ENCODE data around the gene HEBP2. TPM values are rescaled to one million over a fixed set of nuclear protein-coding genes. Genes with fewer than 3 reads are reported as not detected.
A peak's percentile ranks its signal among the peaks of the same experiment; 100 is the strongest.
"Not testable (repeated sequence)": the region's sequence is repeated elsewhere in the genome, so short reads cannot be mapped to it uniquely, and the experiment has no call there.

The HEBP2 gene
- total RNA-seq, 1 experiment from 2014 or later: 40.9 TPM

DNA sequence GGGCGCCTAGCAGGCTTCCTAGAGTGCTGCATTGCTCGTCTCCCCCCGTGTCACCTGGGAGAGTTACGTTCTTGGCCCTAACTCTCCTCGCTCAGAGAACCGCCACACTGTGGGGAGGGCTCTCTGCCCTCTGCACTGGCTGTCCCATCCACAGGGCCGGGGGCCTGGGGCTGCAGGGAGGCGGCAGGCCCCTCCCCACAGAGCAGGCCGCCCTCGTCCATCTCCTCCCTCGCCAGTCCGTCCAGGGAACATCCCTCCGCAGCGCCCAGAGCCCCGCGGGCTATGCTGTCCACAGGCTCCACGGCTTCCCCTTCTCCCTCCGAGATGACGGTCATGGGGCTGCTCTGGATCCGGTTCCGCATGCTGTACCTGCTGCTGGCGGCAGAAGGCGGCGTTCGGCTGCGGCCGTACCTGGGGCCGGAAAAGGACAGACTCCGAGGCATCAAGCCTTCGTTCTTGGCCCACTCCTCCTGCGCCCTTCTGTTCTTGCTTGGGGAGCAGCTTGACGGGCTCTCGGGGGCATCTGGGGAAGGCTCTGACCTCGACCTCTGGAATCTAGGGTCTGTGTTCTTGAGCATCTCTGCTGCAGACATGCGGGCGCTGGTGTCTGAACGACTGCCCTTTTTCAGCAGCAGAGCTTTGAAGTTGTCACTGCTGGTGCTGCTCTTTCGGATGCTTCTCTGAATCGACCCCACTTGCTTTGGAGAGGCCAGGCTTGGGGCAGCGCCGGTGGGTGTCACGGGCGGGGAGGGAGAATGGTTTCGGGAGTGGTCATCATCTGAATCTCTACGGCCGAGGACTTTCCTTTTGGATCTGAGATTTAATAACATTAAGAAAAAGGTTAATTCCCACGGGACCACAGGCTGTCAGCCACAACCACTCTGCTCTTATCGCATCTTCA, 20.2 kb downstream of the HEBP2 start:
- no peaks in the 10 kb centered on the region for H3K27me3 Mint-ChIP-seq (ENCODE audit: low read depth)
- TF ChIP-seq, protein P1, sequence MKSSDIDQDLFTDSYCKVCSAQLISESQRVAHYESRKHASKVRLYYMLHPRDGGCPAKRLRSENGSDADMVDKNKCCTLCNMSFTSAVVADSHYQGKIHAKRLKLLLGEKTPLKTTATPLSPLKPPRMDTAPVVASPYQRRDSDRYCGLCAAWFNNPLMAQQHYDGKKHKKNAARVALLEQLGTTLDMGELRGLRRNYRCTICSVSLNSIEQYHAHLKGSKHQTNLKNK (CRISPR knock-in tag; IDR thresholded peaks at IDR 0.05): no peak
- TF ChIP-seq SOX15 (CRISPR knock-in tag; IDR thresholded peaks at IDR 0.05) (no peak), ZNF219 (CRISPR knock-in tag; IDR thresholded peaks at IDR 0.05; ENCODE audit: borderline replicate concordance) (no peak)
- TF ChIP-seq, protein P2, sequence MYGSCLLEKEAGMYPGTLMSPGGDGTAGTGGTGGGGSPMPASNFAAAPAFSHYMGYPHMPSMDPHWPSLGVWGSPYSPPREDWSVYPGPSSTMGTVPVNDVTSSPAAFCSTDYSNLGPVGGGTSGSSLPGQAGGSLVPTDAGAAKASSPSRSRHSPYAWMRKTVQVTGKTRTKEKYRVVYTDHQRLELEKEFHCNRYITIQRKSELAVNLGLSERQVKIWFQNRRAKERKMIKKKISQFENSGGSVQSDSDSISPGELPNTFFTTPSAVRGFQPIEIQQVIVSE (CRISPR knock-in tag; IDR thresholded peaks at IDR 0.05; ENCODE audit: borderline replicate concordance): no peak
- TF ChIP-seq, protein P3, sequence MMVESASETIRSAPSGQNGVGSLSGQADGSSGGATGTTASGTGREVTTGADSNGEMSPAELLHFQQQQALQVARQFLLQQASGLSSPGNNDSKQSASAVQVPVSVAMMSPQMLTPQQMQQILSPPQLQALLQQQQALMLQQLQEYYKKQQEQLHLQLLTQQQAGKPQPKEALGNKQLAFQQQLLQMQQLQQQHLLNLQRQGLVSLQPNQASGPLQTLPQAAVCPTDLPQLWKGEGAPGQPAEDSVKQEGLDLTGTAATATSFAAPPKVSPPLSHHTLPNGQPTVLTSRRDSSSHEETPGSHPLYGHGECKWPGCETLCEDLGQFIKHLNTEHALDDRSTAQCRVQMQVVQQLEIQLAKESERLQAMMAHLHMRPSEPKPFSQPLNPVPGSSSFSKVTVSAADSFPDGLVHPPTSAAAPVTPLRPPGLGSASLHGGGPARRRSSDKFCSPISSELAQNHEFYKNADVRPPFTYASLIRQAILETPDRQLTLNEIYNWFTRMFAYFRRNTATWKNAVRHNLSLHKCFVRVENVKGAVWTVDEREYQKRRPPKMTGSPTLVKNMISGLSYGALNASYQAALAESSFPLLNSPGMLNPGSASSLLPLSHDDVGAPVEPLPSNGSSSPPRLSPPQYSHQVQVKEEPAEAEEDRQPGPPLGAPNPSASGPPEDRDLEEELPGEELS (CRISPR knock-in tag; IDR thresholded peaks at IDR 0.05): no peak
- no peak overlapping the region for H3K27ac Mint-ChIP-seq
- no peak for DNase-seq (ENCODE audit: low spot score)
- POLR2A ChIA-PET: no interaction called here
- H3K36me3 Mint-ChIP-seq: peaks cover 15% of the 10 kb centered on the region; the same call in 1 of the 2 replicates
- H3K4me1 Mint-ChIP-seq: 0 out of 2 replicates have a peak, but pooled peaks cover 1% of the 10 kb centered on the region
- H3K4me3 Mint-ChIP-seq: no peak overlapping the region
- no peaks in the 10 kb centered on the region for H3K9me3 Mint-ChIP-seq
- CTCF ChIA-PET: interaction anchor here (1.9 kb wide), 1 partner anchor 94 kb away, joined by 12 read pairs; no protein-coding TSS in a partner anchor
- peak; percentile 71 for ATAC-seq

DNA sequence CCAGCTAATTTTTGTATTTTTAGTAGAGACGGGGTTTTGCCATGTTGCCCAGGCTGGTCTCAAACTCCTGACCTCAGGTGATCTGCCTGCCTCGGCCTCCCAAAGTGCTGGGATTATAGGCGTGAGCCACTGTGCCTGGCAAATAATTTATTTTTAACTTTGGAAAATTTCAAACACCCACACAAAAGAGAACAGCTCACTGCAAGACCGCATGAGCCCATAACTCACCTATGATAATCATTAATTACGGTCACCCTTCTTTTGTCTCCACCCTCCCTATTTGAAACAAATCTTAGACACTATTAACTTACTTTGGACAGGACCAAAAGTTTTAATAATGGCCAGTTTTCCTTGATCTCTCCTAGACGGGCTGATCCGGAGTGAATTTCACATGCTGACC, 21.2 kb downstream of the HEBP2 start:
- H3K9me3 Mint-ChIP-seq; ATAC-seq; H3K4me3 Mint-ChIP-seq; DNase-seq (ENCODE audit: low spot score); POLR2A ChIA-PET; H3K27ac Mint-ChIP-seq; H3K27me3 Mint-ChIP-seq (ENCODE audit: low read depth); H3K4me1 Mint-ChIP-seq: not testable (repeated sequence)
- peaks cover 12% of the 10 kb centered on the region; the same call in 1 of the 2 replicates for H3K36me3 Mint-ChIP-seq
- CTCF ChIA-PET: interaction anchor here (1.3 kb wide), 1 partner anchor 421 kb away, joined by 3 read pairs; no protein-coding TSS in a partner anchor

DNA sequence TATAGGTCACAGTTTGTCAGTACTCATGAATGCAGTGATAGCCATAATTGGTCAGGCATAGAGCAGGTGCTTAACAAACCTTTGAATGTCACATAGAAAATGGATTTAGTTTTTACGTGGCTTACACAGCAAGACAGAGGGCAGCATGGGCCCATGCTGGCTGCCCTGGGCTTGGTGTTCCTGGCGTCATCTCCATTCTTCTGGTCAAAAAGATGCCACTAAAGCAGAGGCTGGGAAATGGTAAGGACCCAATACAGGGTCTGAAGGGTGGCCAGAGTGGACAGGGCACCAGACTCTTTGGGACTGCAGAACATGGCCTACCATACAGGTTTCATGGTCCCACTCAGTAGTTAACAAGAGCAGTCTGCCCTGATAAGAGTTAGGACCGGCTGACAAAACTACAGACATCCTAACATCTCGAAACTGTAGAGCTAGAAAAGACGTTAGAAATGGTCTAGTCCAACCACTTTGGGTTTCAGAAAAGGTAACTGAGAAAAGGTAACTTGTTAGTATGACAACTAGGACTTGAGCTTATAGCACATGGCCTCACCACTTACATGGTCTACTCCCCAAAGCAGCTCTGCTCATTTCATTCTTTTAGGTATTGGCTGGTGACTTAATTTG, 22.6 kb downstream of the HEBP2 start:
- no peak for DNase-seq (ENCODE audit: low spot score)
- Mint-ChIP-seq H3K9me3 (no peaks in the 10 kb centered on the region), H3K4me1 (peaks cover 8% of the 10 kb centered on the region; the same call in 1 of the 2 replicates), H3K36me3 (peaks cover 4% of the 10 kb centered on the region; the same call in 1 of the 2 replicates), H3K4me3 (no peak overlapping the region), H3K27ac (no peak overlapping the region), H3K27me3 (ENCODE audit: low read depth) (no peaks in the 10 kb centered on the region)
- ATAC-seq: no peak
- TF ChIP-seq NFYB (CRISPR knock-in tag; conservative IDR thresholded peaks at IDR 0.05; ENCODE audit: low read depth) (no peak), TEAD4 (CRISPR knock-in tag; IDR thresholded peaks at IDR 0.05) (no peak), MAX (CRISPR knock-in tag; IDR thresholded peaks at IDR 0.05) (no peak), JUN (CRISPR knock-in tag; IDR thresholded peaks at IDR 0.05) (no peak), SMAD4 (CRISPR knock-in tag; IDR thresholded peaks at IDR 0.05) (no peak), TP53 (CRISPR knock-in tag; IDR thresholded peaks at IDR 0.05) (no peak), ZNF281 (CRISPR knock-in tag; IDR thresholded peaks at IDR 0.05) (no peak), EMX1 (CRISPR knock-in tag; IDR thresholded peaks at IDR 0.05) (no peak), OVOL2 (CRISPR knock-in tag; IDR thresholded peaks at IDR 0.05; ENCODE audit: borderline replicate concordance) (no peak), ELF4 (CRISPR knock-in tag; IDR thresholded peaks at IDR 0.05; ENCODE audit: low read depth) (no peak), ESRRA (CRISPR knock-in tag; IDR thresholded peaks at IDR 0.05; ENCODE audit: borderline replicate concordance) (no peak), FOXP1 (CRISPR knock-in tag; IDR thresholded peaks at IDR 0.05; ENCODE audit: borderline replicate concordance) (no peak)
- TF ChIP-seq, protein P4, sequence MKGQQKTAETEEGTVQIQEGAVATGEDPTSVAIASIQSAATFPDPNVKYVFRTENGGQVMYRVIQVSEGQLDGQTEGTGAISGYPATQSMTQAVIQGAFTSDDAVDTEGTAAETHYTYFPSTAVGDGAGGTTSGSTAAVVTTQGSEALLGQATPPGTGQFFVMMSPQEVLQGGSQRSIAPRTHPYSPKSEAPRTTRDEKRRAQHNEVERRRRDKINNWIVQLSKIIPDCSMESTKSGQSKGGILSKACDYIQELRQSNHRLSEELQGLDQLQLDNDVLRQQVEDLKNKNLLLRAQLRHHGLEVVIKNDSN (CRISPR knock-in tag; IDR thresholded peaks at IDR 0.05): no peak
- ChIA-PET POLR2A (interaction anchor here (0.5 kb wide), 1 partner anchor 466 kb away, joined by 5 read pairs; no protein-coding TSS in a partner anchor), CTCF (interaction anchor here (1.0 to 1.3 kb wide), 3 partner anchors 83 to 423 kb away, joined by 3 read pairs; no protein-coding TSS in a partner anchor)

Measured in WTC11 (cell line).